ENCODE results near the gene MAFF.
"Not testable (repeated sequence)": the region's sequence is repeated elsewhere in the genome, so short reads cannot be mapped to it uniquely, and the experiment has no call there.

DNA sequence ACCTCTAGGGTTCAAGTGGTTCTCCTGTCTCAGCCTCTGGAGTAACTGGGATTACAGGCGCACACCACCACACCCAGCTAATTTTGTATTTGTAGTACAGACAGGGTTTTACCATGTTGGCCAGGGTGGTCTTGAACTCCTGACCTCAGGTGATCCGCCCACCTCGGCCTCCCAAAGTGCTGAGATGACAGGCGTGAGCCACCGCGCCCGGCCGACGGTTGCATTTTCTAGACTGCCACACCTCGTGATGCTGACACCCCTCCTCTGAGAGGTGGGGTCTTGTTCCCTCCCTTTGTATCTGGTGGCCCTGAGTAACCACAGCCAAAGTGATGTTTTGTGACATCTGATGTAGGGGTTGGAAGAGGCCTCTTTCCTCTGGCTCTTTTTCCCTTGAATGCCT is 32.1 kb downstream of the MAFF start:
- TF ChIP-seq, protein P1, sequence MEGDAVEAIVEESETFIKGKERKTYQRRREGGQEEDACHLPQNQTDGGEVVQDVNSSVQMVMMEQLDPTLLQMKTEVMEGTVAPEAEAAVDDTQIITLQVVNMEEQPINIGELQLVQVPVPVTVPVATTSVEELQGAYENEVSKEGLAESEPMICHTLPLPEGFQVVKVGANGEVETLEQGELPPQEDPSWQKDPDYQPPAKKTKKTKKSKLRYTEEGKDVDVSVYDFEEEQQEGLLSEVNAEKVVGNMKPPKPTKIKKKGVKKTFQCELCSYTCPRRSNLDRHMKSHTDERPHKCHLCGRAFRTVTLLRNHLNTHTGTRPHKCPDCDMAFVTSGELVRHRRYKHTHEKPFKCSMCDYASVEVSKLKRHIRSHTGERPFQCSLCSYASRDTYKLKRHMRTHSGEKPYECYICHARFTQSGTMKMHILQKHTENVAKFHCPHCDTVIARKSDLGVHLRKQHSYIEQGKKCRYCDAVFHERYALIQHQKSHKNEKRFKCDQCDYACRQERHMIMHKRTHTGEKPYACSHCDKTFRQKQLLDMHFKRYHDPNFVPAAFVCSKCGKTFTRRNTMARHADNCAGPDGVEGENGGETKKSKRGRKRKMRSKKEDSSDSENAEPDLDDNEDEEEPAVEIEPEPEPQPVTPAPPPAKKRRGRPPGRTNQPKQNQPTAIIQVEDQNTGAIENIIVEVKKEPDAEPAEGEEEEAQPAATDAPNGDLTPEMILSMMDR (IDR thresholded peaks at IDR 0.05) = not testable (repeated sequence)
- not testable (repeated sequence) for TF ChIP-seq EP300, POLR2AphosphoS5 (IDR thresholded peaks at IDR 0.05)

Measured in stomach (tissue), 4 donors.